ENCODE results near the gene HCFC1R1. TPM values are rescaled to one million over a fixed set of nuclear protein-coding genes. Genes with fewer than 3 reads are reported as not detected.

Gene HCFC1R1
- total RNA-seq, 2 donors from 2014 or later: 49.8 to 59.1 TPM

DNA sequence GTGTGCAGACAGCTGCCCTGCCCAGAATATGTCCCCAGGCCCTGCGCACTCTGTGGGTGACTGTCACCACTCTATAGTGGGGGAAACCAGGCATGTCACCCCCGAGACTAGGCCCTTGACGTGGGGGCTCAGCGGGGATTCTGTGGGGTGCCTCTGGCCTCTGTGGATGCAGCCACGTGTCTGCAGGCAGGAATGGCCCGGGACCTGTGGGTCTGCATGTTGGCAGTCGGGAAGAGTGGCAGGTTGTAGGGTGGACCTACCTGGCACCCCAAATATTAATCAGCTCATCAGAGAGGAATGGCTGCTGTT lies 42.7 kb upstream of the HCFC1R1 start:
- Histone ChIP-seq H3K27me3 (ENCODE audit: control insufficient read depth, insufficient read depth, low read length, poor library complexity, severe bottlenecking) (no peaks in the 10 kb centered on the region), H3K9ac (ENCODE audit: extremely low read depth, low read length, poor library complexity, severe bottlenecking) (no peak overlapping the region), H3K4me3 (ENCODE audit: low read length) (no peak overlapping the region), H3K9me3 (ENCODE audit: control insufficient read depth, low read length) (no peaks in the 10 kb centered on the region), H3K27ac (ENCODE audit: low read depth, low read length) (no peak overlapping the region), H3K4me1 (ENCODE audit: control insufficient read depth, insufficient read depth, low read length) (no peaks in the 10 kb centered on the region), H3K36me3 (ENCODE audit: control insufficient read depth, insufficient read depth, low read length) (no peaks in the 10 kb centered on the region)
- Mint-ChIP-seq H3K36me3 (ENCODE audit: low read depth) (no peaks in the 10 kb centered on the region), H3K4me1 (no peaks in the 10 kb centered on the region), H3K9me3 (no peaks in the 10 kb centered on the region), H3K4me3 (no peak overlapping the region), H3K27ac (no peak overlapping the region), H3K27me3 (ENCODE audit: insufficient read depth) (peaks cover 4% of the 10 kb centered on the region)
- TF ChIP-seq, protein P1, sequence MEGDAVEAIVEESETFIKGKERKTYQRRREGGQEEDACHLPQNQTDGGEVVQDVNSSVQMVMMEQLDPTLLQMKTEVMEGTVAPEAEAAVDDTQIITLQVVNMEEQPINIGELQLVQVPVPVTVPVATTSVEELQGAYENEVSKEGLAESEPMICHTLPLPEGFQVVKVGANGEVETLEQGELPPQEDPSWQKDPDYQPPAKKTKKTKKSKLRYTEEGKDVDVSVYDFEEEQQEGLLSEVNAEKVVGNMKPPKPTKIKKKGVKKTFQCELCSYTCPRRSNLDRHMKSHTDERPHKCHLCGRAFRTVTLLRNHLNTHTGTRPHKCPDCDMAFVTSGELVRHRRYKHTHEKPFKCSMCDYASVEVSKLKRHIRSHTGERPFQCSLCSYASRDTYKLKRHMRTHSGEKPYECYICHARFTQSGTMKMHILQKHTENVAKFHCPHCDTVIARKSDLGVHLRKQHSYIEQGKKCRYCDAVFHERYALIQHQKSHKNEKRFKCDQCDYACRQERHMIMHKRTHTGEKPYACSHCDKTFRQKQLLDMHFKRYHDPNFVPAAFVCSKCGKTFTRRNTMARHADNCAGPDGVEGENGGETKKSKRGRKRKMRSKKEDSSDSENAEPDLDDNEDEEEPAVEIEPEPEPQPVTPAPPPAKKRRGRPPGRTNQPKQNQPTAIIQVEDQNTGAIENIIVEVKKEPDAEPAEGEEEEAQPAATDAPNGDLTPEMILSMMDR (conservative IDR thresholded peaks at IDR 0.05): no peak
- WGBS, 2 experiments (ENCODE audit: insufficient coverage in 1 of 2, insufficient read length in 1 of 2): 91 to 100% methylated on average over 1 to 7 of the region's 7 CpGs
- no peak for DNase-seq

DNA sequence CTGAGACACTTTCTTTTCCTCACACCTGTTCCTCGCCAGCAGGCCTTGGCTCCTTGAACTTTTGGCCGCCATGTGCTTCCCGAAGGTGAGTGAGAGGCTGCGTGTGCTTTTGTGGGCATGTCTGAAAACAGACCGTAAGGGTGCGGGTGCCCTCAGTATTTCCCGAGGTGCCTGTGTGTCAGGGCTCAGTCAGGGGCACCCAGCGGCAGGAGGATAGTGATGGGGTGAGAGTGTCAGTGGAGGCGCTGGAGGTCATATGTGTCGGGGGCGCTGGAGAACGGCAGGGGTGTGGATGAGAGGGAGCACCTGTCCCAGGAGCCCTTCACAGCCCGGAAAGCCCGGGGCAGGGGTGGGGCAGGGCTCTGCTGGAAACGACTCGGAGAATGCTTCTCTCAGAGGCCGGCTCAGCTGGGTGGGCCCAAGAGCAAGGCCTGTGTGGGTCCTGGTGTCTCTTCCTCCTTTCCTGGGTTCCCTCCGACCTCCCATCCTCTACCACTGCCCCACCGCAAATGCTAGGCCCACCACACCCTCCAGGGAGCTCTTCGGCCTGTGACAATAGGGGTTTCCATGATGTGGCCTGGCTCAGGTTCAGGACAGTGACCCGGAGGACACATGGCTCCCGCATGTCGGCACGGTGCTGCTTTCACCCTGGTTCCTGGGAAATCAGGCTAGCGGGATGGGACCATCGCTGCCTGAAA lies 42.1 kb upstream of the HCFC1R1 start:
- TF ChIP-seq, protein P1 (conservative IDR thresholded peaks at IDR 0.05): no peak
- Mint-ChIP-seq H3K36me3 (ENCODE audit: low read depth) (no peaks in the 10 kb centered on the region), H3K4me3 (no peak overlapping the region), H3K27me3 (ENCODE audit: insufficient read depth) (peaks cover 4% of the 10 kb centered on the region), H3K4me1 (no peaks in the 10 kb centered on the region), H3K27ac (no peak overlapping the region), H3K9me3 (no peaks in the 10 kb centered on the region)
- H3K27ac ChIP-seq (ENCODE audit: low read depth, low read length): no peak overlapping the region
- H3K36me3 ChIP-seq (ENCODE audit: control insufficient read depth, insufficient read depth, low read length): no peaks in the 10 kb centered on the region
- H3K4me3 ChIP-seq (ENCODE audit: low read length): no peak overlapping the region
- H3K9me3 ChIP-seq (ENCODE audit: control insufficient read depth, low read length): no peaks in the 10 kb centered on the region
- H3K9ac ChIP-seq (ENCODE audit: extremely low read depth, low read length, poor library complexity, severe bottlenecking): no peak overlapping the region
- H3K27me3 ChIP-seq (ENCODE audit: control insufficient read depth, insufficient read depth, low read length, poor library complexity, severe bottlenecking): no peaks in the 10 kb centered on the region
- no peak for DNase-seq
- no peaks in the 10 kb centered on the region for H3K4me1 ChIP-seq (ENCODE audit: control insufficient read depth, insufficient read depth, low read length)
- 94 to 95% methylated on average over 18 to 26 of the region's 26 CpGs for WGBS, 2 experiments (ENCODE audit: insufficient coverage in 1 of 2, insufficient read length in 1 of 2)

DNA sequence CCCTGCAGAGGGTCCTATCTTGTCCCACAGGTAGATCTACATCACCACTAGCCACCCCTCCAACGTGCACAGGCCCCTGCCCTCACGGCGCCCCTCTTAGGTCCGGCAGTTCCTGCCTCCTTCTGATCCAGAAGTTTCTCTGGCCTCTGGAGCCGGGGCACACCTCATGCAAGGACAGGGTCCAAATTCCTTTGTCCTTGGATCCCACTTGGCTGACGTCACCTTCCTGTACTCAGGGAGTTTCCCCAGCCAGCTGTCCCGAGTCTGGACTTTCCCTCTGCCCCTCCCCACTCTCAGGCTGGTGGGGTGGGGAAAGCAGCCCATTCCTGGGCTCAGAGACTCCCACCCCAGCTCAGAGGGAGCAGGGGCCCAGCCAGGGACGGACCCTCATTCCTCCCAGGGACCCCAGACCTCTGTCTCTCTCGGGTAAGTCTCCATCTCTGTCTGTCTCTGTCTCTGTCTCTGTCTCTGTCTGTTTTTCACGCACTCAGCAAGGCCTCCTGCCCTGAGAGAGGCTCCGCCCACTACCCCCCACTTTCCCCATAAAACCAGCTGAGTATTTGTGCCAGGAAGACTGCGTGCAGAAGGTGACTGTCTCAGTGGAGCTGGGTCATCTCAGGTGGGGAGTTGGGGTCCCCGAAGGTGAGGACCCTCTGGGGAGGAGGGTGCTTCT lies 41.5 kb upstream of the HCFC1R1 start, which contains the start of gene IL32:
IL32 (plus strand) TSS at position 572 of the 673 bp plus-strand sequence. CDS start 172 bp downstream, outside the sequence.
- DNase-seq: no peak
- no peaks in the 10 kb centered on the region for H3K4me1 ChIP-seq (ENCODE audit: control insufficient read depth, insufficient read depth, low read length)
- peaks cover under 1% of the 10 kb centered on the region for H3K27me3 ChIP-seq (ENCODE audit: control insufficient read depth, insufficient read depth, low read length, poor library complexity, severe bottlenecking)
- Mint-ChIP-seq H3K4me3 (no peak within 1 kb of the TSS), H3K9me3 (no peaks in the 10 kb centered on the region), H3K36me3 (ENCODE audit: low read depth) (no peaks in the 10 kb centered on the region), H3K4me1 (no peaks in the 10 kb centered on the region), H3K27ac (no peak within 1 kb of the TSS), H3K27me3 (ENCODE audit: insufficient read depth) (peaks cover 6% of the 10 kb centered on the region)
- H3K36me3 ChIP-seq (ENCODE audit: control insufficient read depth, insufficient read depth, low read length): no peaks in the 10 kb centered on the region
- TF ChIP-seq, protein P1 (conservative IDR thresholded peaks at IDR 0.05): no peak
- no peak within 1 kb of the TSS for H3K4me3 ChIP-seq (ENCODE audit: low read length)
- no peak within 1 kb of the TSS for H3K27ac ChIP-seq (ENCODE audit: low read depth, low read length)
- no peak within 1 kb of the TSS for H3K9ac ChIP-seq (ENCODE audit: extremely low read depth, low read length, poor library complexity, severe bottlenecking)
- no peaks in the 10 kb centered on the region for H3K9me3 ChIP-seq (ENCODE audit: control insufficient read depth, low read length)
- 84 to 89% methylated on average over 10 to 13 of the region's 13 CpGs for WGBS, 2 experiments (ENCODE audit: insufficient coverage in 1 of 2, insufficient read length in 1 of 2)
